ENCODE data around the gene CCL18.

DNA sequence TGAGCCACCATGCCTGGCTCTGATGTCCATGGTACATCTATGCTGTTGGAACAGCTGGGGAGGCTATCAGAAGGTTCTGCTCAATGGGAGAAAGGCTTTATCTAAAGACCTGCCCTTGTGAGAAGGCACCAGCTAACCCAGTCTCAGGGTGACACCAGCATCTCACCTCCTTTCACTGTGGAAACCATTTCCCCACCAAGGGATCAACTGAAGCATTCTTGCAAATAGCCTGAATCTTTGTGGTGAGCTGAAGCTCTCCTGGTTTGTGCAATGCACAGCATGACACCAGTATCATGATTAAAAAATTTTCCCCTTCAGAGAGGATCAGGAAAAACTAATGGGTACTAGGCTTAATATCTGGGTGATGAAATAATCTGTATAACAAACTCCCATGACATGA is 5.1 kb downstream of the CCL18 start:
- TF ChIP-seq, protein P1, sequence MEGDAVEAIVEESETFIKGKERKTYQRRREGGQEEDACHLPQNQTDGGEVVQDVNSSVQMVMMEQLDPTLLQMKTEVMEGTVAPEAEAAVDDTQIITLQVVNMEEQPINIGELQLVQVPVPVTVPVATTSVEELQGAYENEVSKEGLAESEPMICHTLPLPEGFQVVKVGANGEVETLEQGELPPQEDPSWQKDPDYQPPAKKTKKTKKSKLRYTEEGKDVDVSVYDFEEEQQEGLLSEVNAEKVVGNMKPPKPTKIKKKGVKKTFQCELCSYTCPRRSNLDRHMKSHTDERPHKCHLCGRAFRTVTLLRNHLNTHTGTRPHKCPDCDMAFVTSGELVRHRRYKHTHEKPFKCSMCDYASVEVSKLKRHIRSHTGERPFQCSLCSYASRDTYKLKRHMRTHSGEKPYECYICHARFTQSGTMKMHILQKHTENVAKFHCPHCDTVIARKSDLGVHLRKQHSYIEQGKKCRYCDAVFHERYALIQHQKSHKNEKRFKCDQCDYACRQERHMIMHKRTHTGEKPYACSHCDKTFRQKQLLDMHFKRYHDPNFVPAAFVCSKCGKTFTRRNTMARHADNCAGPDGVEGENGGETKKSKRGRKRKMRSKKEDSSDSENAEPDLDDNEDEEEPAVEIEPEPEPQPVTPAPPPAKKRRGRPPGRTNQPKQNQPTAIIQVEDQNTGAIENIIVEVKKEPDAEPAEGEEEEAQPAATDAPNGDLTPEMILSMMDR (IDR thresholded peaks at IDR 0.05): no peak
- no peak for TF ChIP-seq EZH2 (IDR thresholded peaks at IDR 0.05; ENCODE audit: borderline replicate concordance, insufficient read depth, low read depth, low read length, poor library complexity, severe bottlenecking)

All from B cell (primary cell).